Measurements from ENCODE around the gene LDLRAD4.

LDLRAD4 gene

GRCh38 chr18:13578400-13578799 lies 359.8 kb downstream of the LDLRAD4 start:
- DNase-seq = no peak

GRCh38 chr18:13579874-13580273 lies 361.3 kb downstream of the LDLRAD4 start:
- DNase-seq = no peak

GRCh38 chr18:13580351-13580750 lies 361.8 kb downstream of the LDLRAD4 start:
- DNase-seq = no peak

- DNase-seq = no peak
These were observed 362.4 kb downstream of the LDLRAD4 start for GRCh38 chr18:13580991-13581390.

DNA sequence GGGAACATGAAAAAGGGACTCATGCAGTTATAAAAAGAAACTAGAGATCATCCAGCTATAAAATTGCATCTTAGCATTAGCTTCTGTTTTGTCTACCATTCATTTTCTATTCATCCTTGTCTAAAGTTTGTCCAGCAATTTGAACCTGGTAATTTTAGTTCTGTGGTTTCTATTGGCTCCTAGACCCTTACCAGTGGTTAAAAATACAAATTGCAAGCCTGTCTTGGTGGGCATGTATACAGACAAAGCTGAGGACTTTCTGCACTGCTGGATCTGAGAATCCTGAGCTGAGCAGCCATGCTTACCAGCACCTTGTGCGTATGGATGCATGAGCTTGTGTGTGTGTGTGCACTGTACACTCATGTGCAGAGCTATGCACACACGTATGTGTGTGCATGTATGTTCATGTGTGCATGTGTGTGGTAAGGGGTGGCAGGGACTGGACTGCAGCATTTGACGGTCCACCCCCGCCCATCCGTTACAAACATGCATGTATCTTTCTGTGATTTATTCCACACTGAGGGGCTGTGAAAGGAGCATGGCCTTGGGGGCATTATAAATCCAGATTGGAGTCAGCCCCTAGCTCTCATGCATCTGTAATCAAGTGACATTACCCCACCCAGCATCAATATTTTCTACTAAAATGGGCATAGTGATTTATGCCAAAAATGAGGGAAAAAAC lies 363.1 kb downstream of the LDLRAD4 start:
- DNase-seq = no peak

GRCh38 chr18:13582178-13582670 lies 363.7 kb downstream of the LDLRAD4 start:
- no peak for DNase-seq

DNA sequence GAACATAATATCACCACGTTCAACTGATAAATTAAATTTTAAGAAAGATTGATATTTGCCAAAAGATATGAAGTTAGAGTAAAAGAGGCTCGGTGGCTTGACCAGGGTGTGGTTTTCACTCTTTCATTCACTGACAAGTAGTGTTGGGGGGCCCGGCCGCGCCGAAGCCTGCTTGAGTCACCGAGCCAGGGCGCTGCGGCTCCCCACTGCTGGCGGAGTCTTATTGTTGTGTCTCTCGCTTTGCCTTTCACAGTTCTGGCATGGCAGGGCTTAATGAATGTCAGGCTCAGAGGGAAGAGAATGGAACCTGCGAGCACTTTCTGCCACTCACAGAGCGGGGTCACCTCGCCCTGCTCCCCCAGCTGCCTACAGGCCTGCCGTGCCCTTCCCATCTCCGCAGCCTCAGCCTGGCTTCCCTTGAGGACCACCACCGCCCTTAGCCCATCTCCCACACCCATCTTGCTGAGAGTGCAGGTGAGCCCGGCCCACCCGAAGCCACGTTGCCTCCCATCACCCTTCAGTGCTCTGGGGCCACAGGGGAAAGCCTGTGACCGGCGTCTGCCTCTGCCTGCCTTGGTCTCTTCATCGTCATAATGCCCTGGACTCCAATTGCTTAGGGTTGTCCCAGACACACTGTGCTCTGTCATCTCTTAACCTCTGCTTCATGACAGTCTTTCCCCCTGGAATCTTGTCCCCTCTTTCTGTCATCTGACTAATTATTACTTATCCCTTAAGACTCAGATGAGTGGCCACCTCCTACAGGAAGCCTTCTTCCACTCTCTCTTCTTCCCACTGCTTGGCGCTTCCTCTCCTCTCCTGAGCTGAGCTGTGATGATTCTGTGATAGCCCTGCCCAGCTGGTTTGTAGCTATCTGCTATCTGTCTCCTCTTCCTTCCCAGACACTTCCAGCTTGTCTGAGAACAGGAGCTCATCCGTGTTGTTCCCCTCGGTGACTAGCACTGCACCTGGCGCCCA lies 365.3 kb downstream of the LDLRAD4 start:
- DNase-seq = no peak

- DNase-seq = no peak
These were observed 366.3 kb downstream of the LDLRAD4 start for GRCh38 chr18:13584825-13585224.

GRCh38 chr18:13585379-13586153 lies 367.0 kb downstream of the LDLRAD4 start:
- DNase-seq = no peak

GRCh38 chr18:13587001-13587400 lies 368.4 kb downstream of the LDLRAD4 start:
- DNase-seq = no peak

DNA sequence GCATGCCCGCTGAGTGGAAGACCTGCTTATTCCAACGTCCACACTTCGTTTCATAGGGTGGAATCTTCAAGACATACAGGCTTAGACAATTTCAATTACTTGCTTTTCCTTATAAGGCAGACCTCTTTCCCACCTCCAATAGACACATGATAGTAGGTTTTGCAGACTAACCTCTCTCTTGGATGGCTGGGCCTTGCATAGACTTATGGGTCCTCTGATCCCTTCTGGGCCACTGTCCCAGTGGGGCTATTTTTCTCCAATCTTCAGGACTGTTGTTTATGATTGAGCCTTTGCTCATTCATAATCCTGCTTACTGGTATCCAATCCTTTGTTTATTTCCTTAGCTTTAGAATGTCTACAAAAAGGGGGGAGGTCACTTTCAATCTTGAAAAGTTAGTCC lies 368.9 kb downstream of the LDLRAD4 start:
- DNase-seq = no peak

DNA sequence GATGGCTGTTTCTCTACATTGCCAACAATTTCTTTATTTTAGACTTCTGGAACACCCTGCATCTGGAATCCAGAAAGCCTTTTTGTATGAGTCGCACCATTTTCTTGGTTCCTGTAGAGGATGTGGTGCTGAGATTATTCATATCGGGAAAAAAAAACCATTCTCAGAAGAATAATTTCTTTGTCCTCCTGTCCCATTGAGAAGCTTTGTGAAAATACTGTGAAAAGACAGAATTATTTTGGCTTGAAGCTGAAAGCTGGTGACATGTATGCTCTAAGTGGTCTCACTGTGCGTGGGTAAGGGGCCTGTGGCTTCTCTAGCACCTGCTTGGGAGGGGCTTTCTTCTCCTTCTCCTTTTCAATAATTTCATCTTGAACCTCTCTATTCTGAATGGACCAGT lies 369.4 kb downstream of the LDLRAD4 start:
- no peak for DNase-seq

- DNase-seq = no peak
These were observed 370.8 kb downstream of the LDLRAD4 start for GRCh38 chr18:13589316-13589715.

DNA sequence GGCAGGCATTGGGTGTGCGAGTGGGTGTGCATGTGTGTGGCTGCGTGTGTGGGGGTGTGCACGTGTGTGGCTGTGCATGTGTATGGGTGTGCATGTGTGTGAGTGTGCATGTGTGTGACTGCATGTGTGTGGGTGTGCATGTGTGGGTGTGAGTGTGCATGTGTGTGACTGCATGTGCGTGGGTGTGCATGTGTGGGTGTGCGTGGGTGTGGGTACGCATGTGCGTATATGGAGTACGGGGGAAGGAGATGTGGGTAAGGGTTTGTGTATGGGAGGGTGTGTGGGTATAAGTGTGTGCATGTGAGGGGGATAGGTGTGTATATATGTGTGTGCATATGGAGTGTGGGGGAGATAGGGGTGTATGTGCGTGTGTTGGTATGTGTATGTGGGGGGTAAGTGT lies 371.4 kb downstream of the LDLRAD4 start:
- no peak for DNase-seq

- no peak for DNase-seq
These were observed 373.7 kb downstream of the LDLRAD4 start for GRCh38 chr18:13592246-13592645.

DNA sequence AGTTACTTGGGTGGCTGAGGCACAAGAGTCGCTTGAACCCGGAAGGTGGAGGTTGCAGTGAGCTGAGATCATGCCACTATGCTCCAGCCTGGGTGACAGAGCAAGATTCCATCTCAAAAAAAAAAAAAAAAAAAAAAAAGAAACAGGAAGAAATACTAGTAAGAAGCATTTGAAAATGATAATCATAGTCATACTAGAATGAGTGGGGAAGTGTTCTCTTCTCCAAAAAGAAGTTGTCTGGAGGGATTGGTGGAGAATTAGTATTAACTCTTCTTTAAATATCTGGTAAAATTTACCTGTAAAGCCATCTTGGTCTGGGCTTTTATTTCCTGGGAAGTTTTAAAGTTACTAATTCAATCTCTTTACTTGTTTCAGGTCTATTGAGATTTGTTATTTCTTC lies 376.0 kb downstream of the LDLRAD4 start:
- DNase-seq = no peak

GRCh38 chr18:13597068-13597467 lies 378.5 kb downstream of the LDLRAD4 start:
- no peak for DNase-seq

GRCh38 chr18:13598591-13598990 lies 380.0 kb downstream of the LDLRAD4 start:
- no peak for DNase-seq

DNA sequence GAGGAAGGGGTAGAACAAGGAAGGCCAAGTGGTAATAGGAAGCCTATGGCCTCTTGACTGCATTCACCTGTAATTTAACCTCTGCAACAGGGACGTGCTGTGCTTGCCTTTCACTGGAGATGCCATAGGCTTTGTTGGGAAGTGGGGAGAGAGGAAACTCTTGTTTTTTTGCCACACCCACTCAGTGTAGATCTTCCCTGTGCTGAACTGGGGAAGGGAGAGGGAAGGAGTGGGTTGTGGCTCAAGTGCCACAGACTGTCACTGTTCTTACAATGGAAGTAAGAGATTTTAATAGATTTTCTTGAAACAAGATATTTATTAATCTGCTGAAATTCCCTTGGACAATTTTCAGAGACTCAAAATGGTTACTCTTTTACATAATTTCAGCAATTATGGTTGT lies 380.5 kb downstream of the LDLRAD4 start:
- DNase-seq = no peak

- DNase-seq = no peak
These were observed 384.9 kb downstream of the LDLRAD4 start for GRCh38 chr18:13603304-13604019.

GRCh38 chr18:13604786-13605185 lies 386.2 kb downstream of the LDLRAD4 start:
- no peak for DNase-seq

DNA sequence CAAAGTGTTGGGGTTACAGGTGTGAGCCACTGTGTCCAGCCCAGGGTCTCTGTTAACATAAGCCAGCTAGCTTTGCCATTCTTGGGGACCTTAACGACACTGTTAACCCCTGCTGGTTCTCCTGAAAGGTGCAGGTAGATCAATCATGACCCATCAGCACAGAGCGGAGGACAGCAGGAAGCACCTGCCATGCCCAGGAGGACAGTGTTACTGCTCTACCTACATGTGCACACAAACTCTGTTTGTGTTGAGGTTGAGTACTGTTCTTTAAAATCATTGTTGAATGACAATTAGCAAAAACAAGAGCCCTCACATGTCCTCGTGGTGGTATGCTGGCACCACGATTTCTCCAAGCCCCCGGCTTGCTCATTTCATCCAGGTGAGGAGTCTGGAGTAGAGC lies 386.9 kb downstream of the LDLRAD4 start:
- no peak for DNase-seq

All from right kidney (tissue), 1 donor.